ENCODE data around the gene ORC5. TPM values are rescaled to one million over a fixed set of nuclear protein-coding genes. Genes with fewer than 3 reads are reported as not detected.

ORC5 gene
- total and polyA plus RNA-seq, 2 experiments from 2014 or later, result 10.9 to 89.0 TPM

DNA sequence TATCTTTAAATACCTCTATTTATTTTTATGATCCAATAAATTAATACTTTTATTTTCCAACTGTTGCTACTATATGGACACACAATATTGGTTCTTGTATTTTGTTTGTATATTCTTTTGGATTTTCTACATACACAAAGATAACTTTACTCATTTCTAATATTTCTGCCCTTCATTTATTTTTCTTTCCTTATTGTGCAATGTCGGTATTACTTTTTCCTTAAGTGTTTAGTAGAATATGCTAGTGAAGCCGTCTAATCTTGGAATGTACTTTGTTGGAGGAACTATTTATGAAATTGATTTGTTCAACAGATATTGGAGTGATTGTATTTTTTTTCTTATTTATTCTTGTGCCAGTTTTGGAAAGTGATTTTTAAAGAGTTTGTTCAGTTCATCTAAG is 94.0 kb downstream of the ORC5 start (continued):
- TF ChIP-seq, protein P1, sequence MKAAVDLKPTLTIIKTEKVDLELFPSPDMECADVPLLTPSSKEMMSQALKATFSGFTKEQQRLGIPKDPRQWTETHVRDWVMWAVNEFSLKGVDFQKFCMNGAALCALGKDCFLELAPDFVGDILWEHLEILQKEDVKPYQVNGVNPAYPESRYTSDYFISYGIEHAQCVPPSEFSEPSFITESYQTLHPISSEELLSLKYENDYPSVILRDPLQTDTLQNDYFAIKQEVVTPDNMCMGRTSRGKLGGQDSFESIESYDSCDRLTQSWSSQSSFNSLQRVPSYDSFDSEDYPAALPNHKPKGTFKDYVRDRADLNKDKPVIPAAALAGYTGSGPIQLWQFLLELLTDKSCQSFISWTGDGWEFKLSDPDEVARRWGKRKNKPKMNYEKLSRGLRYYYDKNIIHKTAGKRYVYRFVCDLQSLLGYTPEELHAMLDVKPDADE (IDR thresholded peaks at IDR 0.05), result no peak
- TF ChIP-seq ZNF331 (CRISPR knock-in tag; IDR thresholded peaks at IDR 0.05; ENCODE audit: low read depth) (no peak), EZH2phosphoT487 (IDR thresholded peaks at IDR 0.05; ENCODE audit: unreplicated experiment) (no peak)

DNA sequence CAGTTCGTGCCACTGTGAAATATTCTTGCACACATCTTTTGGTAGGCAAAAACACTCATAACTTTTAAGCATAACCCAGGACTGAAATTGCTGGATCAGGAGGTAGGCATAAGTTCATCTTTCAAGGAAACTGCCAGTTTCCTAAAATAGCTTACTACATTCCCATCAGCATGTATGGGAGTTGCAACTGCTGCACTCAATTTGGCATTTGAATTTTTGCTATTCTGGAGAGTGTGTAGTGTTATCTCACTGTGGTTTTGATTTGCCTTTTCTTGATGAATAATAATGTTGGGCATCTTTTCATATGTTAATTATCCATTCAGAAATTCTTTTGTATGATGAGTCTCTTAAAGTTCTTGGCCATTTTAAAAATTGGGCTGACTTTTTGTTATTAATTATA is 95.2 kb downstream of the ORC5 start:
- TF ChIP-seq ZNF114 (CRISPR knock-in tag; IDR thresholded peaks at IDR 0.05) (no peak), NANOG (IDR thresholded peaks at IDR 0.05; ENCODE audit: borderline replicate concordance) (no peak), CREB1 (CRISPR knock-in tag; IDR thresholded peaks at IDR 0.05; ENCODE audit: low read depth) (no peak), ZNF331 (CRISPR knock-in tag; IDR thresholded peaks at IDR 0.05; ENCODE audit: low read depth) (no peak), EZH2phosphoT487 (IDR thresholded peaks at IDR 0.05; ENCODE audit: unreplicated experiment) (no peak)
- TF ChIP-seq, protein P1 (IDR thresholded peaks at IDR 0.05), result no peak
- TF ChIP-seq, protein P2, sequence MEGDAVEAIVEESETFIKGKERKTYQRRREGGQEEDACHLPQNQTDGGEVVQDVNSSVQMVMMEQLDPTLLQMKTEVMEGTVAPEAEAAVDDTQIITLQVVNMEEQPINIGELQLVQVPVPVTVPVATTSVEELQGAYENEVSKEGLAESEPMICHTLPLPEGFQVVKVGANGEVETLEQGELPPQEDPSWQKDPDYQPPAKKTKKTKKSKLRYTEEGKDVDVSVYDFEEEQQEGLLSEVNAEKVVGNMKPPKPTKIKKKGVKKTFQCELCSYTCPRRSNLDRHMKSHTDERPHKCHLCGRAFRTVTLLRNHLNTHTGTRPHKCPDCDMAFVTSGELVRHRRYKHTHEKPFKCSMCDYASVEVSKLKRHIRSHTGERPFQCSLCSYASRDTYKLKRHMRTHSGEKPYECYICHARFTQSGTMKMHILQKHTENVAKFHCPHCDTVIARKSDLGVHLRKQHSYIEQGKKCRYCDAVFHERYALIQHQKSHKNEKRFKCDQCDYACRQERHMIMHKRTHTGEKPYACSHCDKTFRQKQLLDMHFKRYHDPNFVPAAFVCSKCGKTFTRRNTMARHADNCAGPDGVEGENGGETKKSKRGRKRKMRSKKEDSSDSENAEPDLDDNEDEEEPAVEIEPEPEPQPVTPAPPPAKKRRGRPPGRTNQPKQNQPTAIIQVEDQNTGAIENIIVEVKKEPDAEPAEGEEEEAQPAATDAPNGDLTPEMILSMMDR (conservative IDR thresholded peaks at IDR 0.05; ENCODE audit: low read depth in 2 of 2), result no peak
- no peaks in the 10 kb centered on the region for H3K27me3 ChIP-seq (ENCODE audit: insufficient read depth)
- ATAC-seq (no peak), DNase-seq (ENCODE audit: low spot score) (no peak)
- H3K27ac ChIP-seq (ENCODE audit: low read depth), result no peak overlapping the region
- no peaks in the 10 kb centered on the region for H4K20me1 ChIP-seq (replicated peaks; ENCODE audit: insufficient read depth)
- no peak overlapping the region for H3K4me3 ChIP-seq
- H2AFZ ChIP-seq, result no peak overlapping the region
- no peaks in the 10 kb centered on the region for H3K36me3 ChIP-seq (ENCODE audit: insufficient read depth)
- H3K4me2 ChIP-seq, result no peak overlapping the region
- no peaks in the 10 kb centered on the region for H3K36me3 Mint-ChIP-seq (ENCODE audit: low read depth)
- H3K79me2 ChIP-seq (replicated peaks; ENCODE audit: insufficient read depth), result no peaks in the 10 kb centered on the region
- no peaks in the 10 kb centered on the region for H3F3A ChIP-seq (replicated peaks; ENCODE audit: low read depth)
- H3K9me3 Mint-ChIP-seq, result no peaks in the 10 kb centered on the region
- peaks cover 6% of the 10 kb centered on the region for H3K4me1 Mint-ChIP-seq
- no peaks in the 10 kb centered on the region for H3K9me2 ChIP-seq (ENCODE audit: insufficient read depth)
- no peak overlapping the region for H3K27ac Mint-ChIP-seq
- H3K27me3 Mint-ChIP-seq (ENCODE audit: insufficient read depth, low read depth, poor library complexity), result no peaks in the 10 kb centered on the region
- no peaks in the 10 kb centered on the region for H3K4me1 ChIP-seq (ENCODE audit: insufficient read depth)
- no peak overlapping the region for H3K4me3 Mint-ChIP-seq

DNA sequence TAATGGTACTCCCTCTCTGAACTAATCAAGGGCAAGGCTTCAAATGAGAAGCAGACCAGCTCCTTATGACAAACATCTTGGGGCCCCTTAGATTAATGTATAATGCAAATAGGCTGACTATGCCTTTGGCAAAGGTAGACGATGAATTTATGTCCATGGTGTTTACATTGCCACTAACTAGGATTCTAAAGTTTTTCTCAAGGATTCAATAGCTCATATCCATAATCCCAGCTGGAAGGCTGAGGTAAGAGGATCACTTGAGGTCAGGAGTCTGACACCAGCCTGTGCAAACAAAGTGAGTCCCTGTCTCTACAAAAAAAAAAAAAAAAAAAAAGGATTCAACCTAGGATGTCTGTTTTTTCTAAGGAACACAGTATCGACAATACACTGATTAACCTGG is 96.5 kb downstream of the ORC5 start:
- no peak overlapping the region for H3K27ac ChIP-seq (ENCODE audit: low read depth)
- Mint-ChIP-seq H3K4me3 (no peak overlapping the region), H3K36me3 (ENCODE audit: low read depth) (no peaks in the 10 kb centered on the region), H3K9me3 (no peaks in the 10 kb centered on the region), H3K4me1 (peaks cover 6% of the 10 kb centered on the region), H3K27me3 (ENCODE audit: insufficient read depth, low read depth, poor library complexity) (peaks cover under 1% of the 10 kb centered on the region), H3K27ac (no peak overlapping the region)
- no peak overlapping the region for H3K4me2 ChIP-seq
- H3K4me3 ChIP-seq, result no peak overlapping the region
- no peak overlapping the region for H2AFZ ChIP-seq
- H4K20me1 ChIP-seq (replicated peaks; ENCODE audit: insufficient read depth), result no peaks in the 10 kb centered on the region
- H3K27me3 ChIP-seq (ENCODE audit: insufficient read depth), result no peaks in the 10 kb centered on the region
- no peak for ATAC-seq
- H3F3A ChIP-seq (replicated peaks; ENCODE audit: low read depth), result no peaks in the 10 kb centered on the region
- no peaks in the 10 kb centered on the region for H3K9me2 ChIP-seq (ENCODE audit: insufficient read depth)
- no peak for DNase-seq (ENCODE audit: low spot score)
- no peaks in the 10 kb centered on the region for H3K4me1 ChIP-seq (ENCODE audit: insufficient read depth)
- no peaks in the 10 kb centered on the region for H3K36me3 ChIP-seq (ENCODE audit: insufficient read depth)
- H3K79me2 ChIP-seq (replicated peaks; ENCODE audit: insufficient read depth), result no peaks in the 10 kb centered on the region
- TF ChIP-seq EZH2phosphoT487 (IDR thresholded peaks at IDR 0.05; ENCODE audit: unreplicated experiment) (no peak), EZH2 (IDR thresholded peaks at IDR 0.05; ENCODE audit: low read depth, unreplicated experiment) (no peak), CREB1 (CRISPR knock-in tag; IDR thresholded peaks at IDR 0.05; ENCODE audit: low read depth) (no peak), STAT1 (IDR thresholded peaks at IDR 0.05; ENCODE audit: unreplicated experiment) (no peak), POLR2AphosphoS5 (IDR thresholded peaks at IDR 0.05; ENCODE audit: low read depth) (no peak), ZNF114 (CRISPR knock-in tag; IDR thresholded peaks at IDR 0.05) (no peak), JUNB (IDR thresholded peaks at IDR 0.05; ENCODE audit: unreplicated experiment) (no peak)
